MM.1S (cell line): ENCODE results near the gene KCNJ16.

Experiments
- DNase-seq: peaks from one replicate; pipeline ENCODE4 v3.0.0-alpha.2; 2015
- H2AFZ ChIP-seq: fragments of 300-600 bp; sonication (generic); 2 replicates; pipeline ENCODE4 v1.6.0; 2016; ENCODE audit warnings: antibody characterized with exemption, low read length
- H3F3A ChIP-seq: fragments of 300-600 bp; sonication (generic); 2 replicates; pipeline ENCODE4 v1.6.1; 2016; ENCODE audit warnings: mild to moderate bottlenecking, antibody characterized with exemption, low read length, moderate library complexity, mixed read lengths; ENCODE audit not compliant: insufficient read depth
- H3K27ac ChIP-seq: fragments of 300-600 bp; sonication (generic); 2 replicates; pipeline ENCODE4 v1.5.1; 2016; ENCODE audit warnings: mild to moderate bottlenecking, low read length
- H3K27me3 ChIP-seq: fragments of 300-600 bp; sonication (generic); replicated peaks from 2 replicates; pipeline ENCODE4 v1.6.0; 2016; ENCODE audit warnings: low read length; ENCODE audit not compliant: insufficient read depth
- H3K36me3 ChIP-seq: fragments of 300-600 bp; sonication (generic); replicated peaks from 2 replicates; pipeline ENCODE4 v1.6.1; 2016; ENCODE audit warnings: mild to moderate bottlenecking, low read length, mixed read lengths; ENCODE audit not compliant: insufficient read depth
- H3K4me1 ChIP-seq: fragments of 300-600 bp; sonication (generic); 2 replicates; pipeline ENCODE4 v1.6.1; 2016; ENCODE audit warnings: low read length, mixed read lengths
- H3K4me2 ChIP-seq: fragments of 300-600 bp; sonication (generic); 2 replicates; pipeline ENCODE4 v1.6.0; 2016; ENCODE audit warnings: low read depth, low read length
- H3K4me3 ChIP-seq: fragments of 300-600 bp; sonication (generic); 2 replicates; pipeline ENCODE4 v1.5.1; 2016; ENCODE audit warnings: low read length, mixed read lengths
- H3K79me2 ChIP-seq: fragments of 300-600 bp; sonication (generic); 2 replicates; pipeline ENCODE4 v1.6.1; 2016; ENCODE audit warnings: mixed run types, low read length, mixed read lengths
- H3K9ac ChIP-seq: fragments of 300-600 bp; sonication (generic); 2 replicates; pipeline ENCODE4 v1.6.1; 2016; ENCODE audit warnings: low read length, mixed read lengths
- H3K9me2 ChIP-seq: fragments of 300-600 bp; sonication (generic); replicated peaks from 2 replicates; pipeline ENCODE4 v1.6.1; 2016; ENCODE audit warnings: mild to moderate bottlenecking, low read length, mixed read lengths; ENCODE audit not compliant: insufficient read depth
- H3K9me3 ChIP-seq: fragments of 300-600 bp; sonication (generic); replicated peaks from 2 replicates; pipeline ENCODE4 v1.6.1; 2016; ENCODE audit warnings: mild to moderate bottlenecking, low read length, mixed read lengths; ENCODE audit not compliant: insufficient read depth
- H4K20me1 ChIP-seq: fragments of 300-600 bp; sonication (generic); 2 replicates; pipeline ENCODE4 v1.6.1; 2016; ENCODE audit warnings: mild to moderate bottlenecking, low read length, moderate library complexity, mixed read lengths; ENCODE audit not compliant: insufficient read depth
- EZH2 ChIP-seq: fragments of 300-600 bp; sonication (generic); optimal IDR thresholded peaks from 2 replicates; pipeline ENCODE3; 2017; ENCODE audit warnings: low read depth, mild to moderate bottlenecking, antibody characterized with exemption, low read length, mixed read lengths
- EZH2phosphoT487 ChIP-seq: fragments of 300-600 bp; sonication (generic); IDR thresholded peaks from 2 replicates; pipeline ENCODE4 v1.6.1; 2018; ENCODE audit warnings: antibody characterized with exemption, low read length
- TF ChIP-seq, protein P1 (sequence below): fragments of 300-600 bp; sonication (generic); IDR thresholded peaks from 2 replicates; pipeline ENCODE4 v1.5.1; 2016; ENCODE audit warnings: antibody characterized with exemption, low read length, mixed read lengths

The KCNJ16 gene

GRCh38 chr17:70165383-70165782 lies 90.4 kb downstream of the KCNJ16 start:
- H3K27me3 ChIP-seq, result peaks cover 4% of the 10 kb centered on the region; the same call in 1 of the 2 replicates
- no peak for DNase-seq
- H3K4me3 ChIP-seq, result no peak overlapping the region
- no peaks in the 10 kb centered on the region for H3F3A ChIP-seq
- H3K4me1 ChIP-seq, result no peaks in the 10 kb centered on the region
- no peak overlapping the region for H3K9ac ChIP-seq
- H3K36me3 ChIP-seq, result no peaks in the 10 kb centered on the region
- H3K27ac ChIP-seq, result no peak overlapping the region
- TF ChIP-seq, protein P1, sequence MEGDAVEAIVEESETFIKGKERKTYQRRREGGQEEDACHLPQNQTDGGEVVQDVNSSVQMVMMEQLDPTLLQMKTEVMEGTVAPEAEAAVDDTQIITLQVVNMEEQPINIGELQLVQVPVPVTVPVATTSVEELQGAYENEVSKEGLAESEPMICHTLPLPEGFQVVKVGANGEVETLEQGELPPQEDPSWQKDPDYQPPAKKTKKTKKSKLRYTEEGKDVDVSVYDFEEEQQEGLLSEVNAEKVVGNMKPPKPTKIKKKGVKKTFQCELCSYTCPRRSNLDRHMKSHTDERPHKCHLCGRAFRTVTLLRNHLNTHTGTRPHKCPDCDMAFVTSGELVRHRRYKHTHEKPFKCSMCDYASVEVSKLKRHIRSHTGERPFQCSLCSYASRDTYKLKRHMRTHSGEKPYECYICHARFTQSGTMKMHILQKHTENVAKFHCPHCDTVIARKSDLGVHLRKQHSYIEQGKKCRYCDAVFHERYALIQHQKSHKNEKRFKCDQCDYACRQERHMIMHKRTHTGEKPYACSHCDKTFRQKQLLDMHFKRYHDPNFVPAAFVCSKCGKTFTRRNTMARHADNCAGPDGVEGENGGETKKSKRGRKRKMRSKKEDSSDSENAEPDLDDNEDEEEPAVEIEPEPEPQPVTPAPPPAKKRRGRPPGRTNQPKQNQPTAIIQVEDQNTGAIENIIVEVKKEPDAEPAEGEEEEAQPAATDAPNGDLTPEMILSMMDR, result no peak
- TF ChIP-seq EZH2phosphoT487, result no peak
- TF ChIP-seq EZH2, result no peak
- no peaks in the 10 kb centered on the region for H3K9me3 ChIP-seq
- no peaks in the 10 kb centered on the region for H3K9me2 ChIP-seq
- H4K20me1 ChIP-seq, result no peaks in the 10 kb centered on the region
- no peak overlapping the region for H3K4me2 ChIP-seq
- no peaks in the 10 kb centered on the region for H3K79me2 ChIP-seq
- no peak overlapping the region for H2AFZ ChIP-seq

- H3K9ac ChIP-seq, result no peak overlapping the region
- no peak for TF ChIP-seq EZH2
- TF ChIP-seq EZH2phosphoT487, result no peak
- TF ChIP-seq, protein P1, result no peak
- no peaks in the 10 kb centered on the region for H3K4me1 ChIP-seq
- H3K4me2 ChIP-seq, result no peak overlapping the region
- H3K36me3 ChIP-seq, result no peaks in the 10 kb centered on the region
- H3K9me2 ChIP-seq, result no peaks in the 10 kb centered on the region
- H3F3A ChIP-seq, result no peaks in the 10 kb centered on the region
- no peak for DNase-seq
- no peak overlapping the region for H2AFZ ChIP-seq
- H3K27ac ChIP-seq, result no peak overlapping the region
- H3K9me3 ChIP-seq, result no peaks in the 10 kb centered on the region
- no peak overlapping the region for H3K4me3 ChIP-seq
- H3K79me2 ChIP-seq, result no peaks in the 10 kb centered on the region
- H3K27me3 ChIP-seq, result peaks cover 4% of the 10 kb centered on the region; the same call in 1 of the 2 replicates
- H4K20me1 ChIP-seq, result no peaks in the 10 kb centered on the region
These were observed 91.6 kb downstream of the KCNJ16 start for GRCh38 chr17:70166615-70167014.

DNA sequence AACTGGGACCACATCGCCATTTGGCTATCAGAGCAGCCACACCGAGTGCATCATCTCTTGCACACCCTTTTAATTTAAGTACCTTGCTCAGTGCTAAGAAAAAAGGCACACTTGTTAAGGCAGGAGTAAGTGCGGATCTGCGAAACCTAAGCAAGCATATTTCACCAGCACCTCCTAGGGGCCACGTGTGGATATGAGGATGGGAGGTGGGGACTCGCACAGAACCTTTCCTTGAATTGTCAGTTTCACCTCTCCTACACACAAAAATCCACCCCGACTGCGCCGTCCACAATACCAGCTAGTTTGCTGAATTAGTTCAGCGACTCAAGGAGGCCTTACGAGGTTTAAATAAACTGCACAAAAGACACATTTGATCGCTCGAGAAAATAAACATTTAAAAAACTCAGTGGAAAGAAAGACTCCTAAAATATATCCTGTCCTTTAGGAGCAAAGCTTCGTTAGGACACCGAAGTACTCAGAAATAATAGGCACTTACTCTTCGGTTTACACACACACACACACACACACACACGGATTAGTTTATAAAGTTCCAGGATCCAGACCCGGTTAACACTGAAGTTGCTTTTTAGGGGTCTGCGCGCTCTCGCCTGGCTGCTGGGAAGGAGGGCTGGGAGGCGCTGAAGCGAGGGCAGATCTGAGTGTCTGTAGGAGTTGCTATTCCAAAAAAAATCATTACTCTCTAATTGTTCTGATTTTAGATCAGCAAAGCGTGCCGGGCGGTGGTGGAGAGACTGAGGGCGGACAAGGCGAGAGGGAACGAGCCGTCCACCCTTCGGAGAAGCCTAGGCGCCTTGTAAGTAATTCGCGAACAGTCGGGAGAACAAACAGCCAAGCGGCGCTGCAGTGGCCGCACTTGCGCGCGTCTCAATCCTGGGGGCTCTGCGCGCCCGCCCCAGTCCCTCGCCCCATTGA lies 93.3 kb downstream of the KCNJ16 start:
- no peak for TF ChIP-seq EZH2
- TF ChIP-seq EZH2phosphoT487, result no peak
- TF ChIP-seq, protein P1, result peak; percentile 45
- Histone ChIP-seq H3K4me2 (peak overlapping the region; percentile 93), H3K79me2 (no peaks in the 10 kb centered on the region), H3K4me3 (peak overlapping the region; percentile 73), H3K4me1 (no peaks in the 10 kb centered on the region), H3K9me3 (no peaks in the 10 kb centered on the region), H3K27me3 (peaks cover 4% of the 10 kb centered on the region; the same call in 1 of the 2 replicates), H3K9me2 (no peaks in the 10 kb centered on the region), H3K27ac (no peak overlapping the region), H2AFZ (peak overlapping the region; percentile 87), H3K9ac (peak overlapping the region; percentile 44; the same call in 1 of the 2 replicates), H4K20me1 (no peaks in the 10 kb centered on the region), H3K36me3 (no peaks in the 10 kb centered on the region), H3F3A (no peaks in the 10 kb centered on the region)
- peak; percentile 39 for DNase-seq
